Spleen (tissue), 11 donors: ENCODE measurements around the gene ITGBL1. TPM values are rescaled to one million over a fixed set of nuclear protein-coding genes. Genes with fewer than 3 reads are reported as not detected.

ENCODE experiments used
- DNase-seq: peaks from one replicate; pipeline ENCODE4 v3.0.0-alpha.2; 2020
- H3K27ac ChIP-seq, 8 donors: fragments of 200-600 bp; sonication (generic) in 7 of 8; 1 replicate in 4 of 8; 2 replicates in 4 of 8; pipeline versions ENCODE4 v1.5.0 to v1.8.0; 2016 to 2021; ENCODE audit warnings: inconsistent platforms in 4 of 8, mild to moderate bottlenecking in 4 of 8, moderate library complexity in 1 of 8
- H3K27me3 ChIP-seq, 7 donors: fragments of 200-600 bp; sonication (generic) in 6 of 7; replicated peaks in 1 of 7; 1 replicate in 4 of 7; 2 replicates in 3 of 7; pipeline versions ENCODE4 v1.5.0 to v1.8.0; 2016 to 2021; ENCODE audit warnings: inconsistent platforms in 3 of 7, mild to moderate bottlenecking in 1 of 7
- H3K36me3 ChIP-seq, 6 donors: fragments of 200-600 bp; sonication (generic) in 5 of 6; 1 replicate in 4 of 6; 2 replicates in 2 of 6; pipeline versions ENCODE4 v1.5.0 to v1.8.0; 2016 to 2021; ENCODE audit warnings: inconsistent platforms in 2 of 6
- H3K4me1 ChIP-seq, 6 donors: fragments of 200-600 bp; sonication (generic) in 5 of 6; 1 replicate in 3 of 6; 2 replicates in 3 of 6; pipeline versions ENCODE4 v1.5.0 to v1.8.0; 2016 to 2021; ENCODE audit warnings: inconsistent platforms in 3 of 6
- H3K4me3 ChIP-seq, 8 donors: fragments of 200-600 bp; sonication (generic) in 7 of 8; 1 replicate in 4 of 8; 2 replicates in 4 of 8; pipeline versions ENCODE4 v1.5.0 to v1.8.0; 2016 to 2021; ENCODE audit warnings: inconsistent platforms in 4 of 8, mild to moderate bottlenecking in 4 of 8, moderate library complexity in 2 of 8
- H3K9me3 ChIP-seq, 8 donors: fragments of 200-600 bp; sonication (generic) in 7 of 8; 1 replicate in 4 of 8; 2 replicates in 4 of 8; pipeline versions ENCODE4 v1.5.0 to v1.8.0; 2016 to 2021; ENCODE audit warnings: inconsistent platforms in 4 of 8
- POLR2A ChIP-seq, 3 donors: fragments of 450-650 bp; IDR thresholded peaks; one replicate each; pipeline ENCODE4 v1.5.1; 2017; ENCODE audit warnings: antibody characterized with exemption in 3 of 3, mild to moderate bottlenecking in 1 of 3
- POLR2AphosphoS5 ChIP-seq, 3 donors: sonication (generic); formaldehyde crosslinking; IDR thresholded peaks; one replicate each; pipeline ENCODE4 v1.5.1; 2017; ENCODE audit warnings: antibody characterized with exemption in 3 of 3
- WGBS, 5 donors: extraction: QIAGEN DNeasy Blood & Tissue Kit in 3 of 5; methylation state at CpG; one replicate each; pipeline versions ENCODE4 v1.1.5 to v1.1.7; 2013 to 2018; 5-methylcytosine and 5-hydroxymethylcytosine counted together
- intact Hi-C: fragments of 100-400 bp; cut with DNase I; formaldehyde crosslinking; loops from one replicate; pipeline ENCODE4 v1.15.0; 2023; ENCODE audit warnings: low total_unique reads
- polyA plus RNA-seq, 3 donors: library from polyadenylated mRNA; stranded (reverse); fragments of 200-250 nt; gene quantifications; one replicate each; pipeline ENCODE4 v1.2.1, GENCODE V29; 2013
- total RNA-seq, 7 donors: library from RNA; depleted of rRNA in 3 of 7; stranded (reverse); fragments of >200 nt in 3 of 7; fragmentation: NEBNext Ultra II Directional in 4 of 7; extraction: Animal tissue kit (Norgen Biotek cat#: 25700) in 4 of 7; gene quantifications; one replicate each; pipeline versions ENCODE4 v1.1.0 to v1.2.1, GENCODE V29; 2016 to 2021
- TF ChIP-seq, protein P1 (sequence below), 11 experiments: fragments of 200-600 bp in 7 of 11; fragments of 450-650 bp in 4 of 11; sonication (generic) in 4 of 11; IDR thresholded peaks in 8 of 11; conservative IDR thresholded peaks in 3 of 11; 1 replicate in 7 of 11; 2 replicates in 4 of 11; pipeline versions ENCODE4 v1.4.0 to v1.8.0; 2016 to 2021; ENCODE audit warnings: antibody characterized with exemption in 11 of 11, inconsistent platforms in 4 of 11, mild to moderate bottlenecking in 1 of 11
- donor health status: healthy with polysubstance abuse.
- donor health status: DM: no; HTN: no; CAD: no; lungs with moderate emphysema.
- donor health status: DM: no; HTN: no; CAD: no.
- donor health status: Bipolar disorder and iron deficiency.
- donor health status: healthy.
- donor health status: DM: no; HTN: no; CAD: no.
- donor health status: DM: yes; HTN: yes; CAD: no.

Gene ITGBL1
- total and polyA plus RNA-seq, 10 donors = 0.48 to 1.6 (median 0.97) TPM; not detected in 1

DNA sequence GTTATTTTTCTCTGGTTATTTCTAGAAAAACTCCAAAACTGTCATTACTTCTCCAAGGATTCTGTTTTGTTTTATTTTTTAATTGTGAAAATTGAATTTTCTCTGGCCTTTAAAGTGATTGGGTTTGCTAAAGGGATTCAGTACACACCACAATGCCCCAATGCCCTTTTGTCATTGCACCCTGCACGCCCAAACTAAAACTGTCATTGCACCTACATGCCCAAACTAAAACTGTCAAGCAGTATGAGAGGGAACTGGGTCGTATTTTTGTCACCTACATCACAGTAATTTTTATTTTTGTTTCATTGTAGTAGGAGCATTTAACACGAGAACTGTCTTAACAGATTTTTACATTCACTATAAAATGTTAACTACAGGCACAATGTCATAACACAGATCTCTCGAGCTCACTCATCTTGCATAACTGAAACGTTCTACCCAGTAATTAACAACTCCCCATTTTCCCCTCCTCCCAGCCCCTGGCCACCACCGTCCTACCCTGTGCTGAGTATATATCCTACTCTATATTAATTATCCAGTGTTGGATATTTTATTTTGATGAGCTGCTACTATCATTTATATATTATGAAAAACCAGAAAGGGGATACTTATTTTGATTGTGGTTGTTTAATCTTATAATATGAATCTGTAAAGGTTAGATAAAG, 43.4 kb upstream of the ITGBL1 start:
- Histone ChIP-seq H3K4me1 (no peaks in the 10 kb centered on the region), H3K36me3 (no peaks in the 10 kb centered on the region), H3K27ac (no peak overlapping the region), H3K9me3 (no peaks in the 10 kb centered on the region), H3K27me3 (peaks cover 0 to 7% (median 0%) of the 10 kb centered on the region in 7 donors), H3K4me3 (no peak overlapping the region)
- no peak for TF ChIP-seq POLR2A (IDR thresholded peaks at IDR 0.05)
- TF ChIP-seq, protein P1, sequence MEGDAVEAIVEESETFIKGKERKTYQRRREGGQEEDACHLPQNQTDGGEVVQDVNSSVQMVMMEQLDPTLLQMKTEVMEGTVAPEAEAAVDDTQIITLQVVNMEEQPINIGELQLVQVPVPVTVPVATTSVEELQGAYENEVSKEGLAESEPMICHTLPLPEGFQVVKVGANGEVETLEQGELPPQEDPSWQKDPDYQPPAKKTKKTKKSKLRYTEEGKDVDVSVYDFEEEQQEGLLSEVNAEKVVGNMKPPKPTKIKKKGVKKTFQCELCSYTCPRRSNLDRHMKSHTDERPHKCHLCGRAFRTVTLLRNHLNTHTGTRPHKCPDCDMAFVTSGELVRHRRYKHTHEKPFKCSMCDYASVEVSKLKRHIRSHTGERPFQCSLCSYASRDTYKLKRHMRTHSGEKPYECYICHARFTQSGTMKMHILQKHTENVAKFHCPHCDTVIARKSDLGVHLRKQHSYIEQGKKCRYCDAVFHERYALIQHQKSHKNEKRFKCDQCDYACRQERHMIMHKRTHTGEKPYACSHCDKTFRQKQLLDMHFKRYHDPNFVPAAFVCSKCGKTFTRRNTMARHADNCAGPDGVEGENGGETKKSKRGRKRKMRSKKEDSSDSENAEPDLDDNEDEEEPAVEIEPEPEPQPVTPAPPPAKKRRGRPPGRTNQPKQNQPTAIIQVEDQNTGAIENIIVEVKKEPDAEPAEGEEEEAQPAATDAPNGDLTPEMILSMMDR (IDR thresholded peaks at IDR 0.05 in 8 of 11, conservative IDR thresholded peaks at IDR 0.05 in 3 of 11) = no peak
- TF ChIP-seq POLR2AphosphoS5 (IDR thresholded peaks at IDR 0.05) = no peak
- intact Hi-C loops = no loop called here
- 61 to 70% (median 67%) methylated on average over 6 of the region's 6 CpGs for WGBS, 5 donors
- no peak for DNase-seq

DNA sequence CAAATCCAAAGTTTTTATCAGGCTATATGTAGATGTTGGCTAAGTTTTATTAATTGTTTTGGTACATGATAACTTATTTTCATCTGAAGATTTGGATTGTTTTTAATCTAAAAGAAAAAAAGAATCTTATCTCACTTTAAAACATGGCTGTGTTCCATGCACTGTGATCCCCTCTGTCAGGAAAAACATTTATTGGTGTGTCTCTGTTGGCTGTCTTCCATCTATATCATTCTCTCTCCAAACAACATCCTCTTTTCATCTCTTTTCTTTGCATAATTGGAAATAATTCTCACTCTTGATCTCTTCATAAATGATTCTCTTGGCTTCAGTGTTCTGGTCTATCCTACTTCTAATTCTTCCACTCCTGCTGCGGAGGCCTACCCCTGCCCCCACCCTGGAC, 40.4 kb upstream of the ITGBL1 start:
- no peaks in the 10 kb centered on the region for H3K9me3 ChIP-seq
- no peak for DNase-seq
- H3K27ac ChIP-seq = no peak overlapping the region
- H3K4me1 ChIP-seq = peaks cover 0 to 16% (median 6%) of the 10 kb centered on the region in 6 donors
- H3K27me3 ChIP-seq = peaks cover 0 to 35% (median 20%) of the 10 kb centered on the region in 7 donors
- WGBS, 5 donors = 75 to 94% (median 89%) methylated on average over 1 of the region's 1 CpG
- intact Hi-C loops = no loop called here
- H3K36me3 ChIP-seq = no peaks in the 10 kb centered on the region
- no peak overlapping the region for H3K4me3 ChIP-seq
- no peak for TF ChIP-seq POLR2A (IDR thresholded peaks at IDR 0.05)
- no peak for TF ChIP-seq POLR2AphosphoS5 (IDR thresholded peaks at IDR 0.05)
- TF ChIP-seq, protein P1 (IDR thresholded peaks at IDR 0.05 in 8 of 11, conservative IDR thresholded peaks at IDR 0.05 in 3 of 11) = no peak

DNA sequence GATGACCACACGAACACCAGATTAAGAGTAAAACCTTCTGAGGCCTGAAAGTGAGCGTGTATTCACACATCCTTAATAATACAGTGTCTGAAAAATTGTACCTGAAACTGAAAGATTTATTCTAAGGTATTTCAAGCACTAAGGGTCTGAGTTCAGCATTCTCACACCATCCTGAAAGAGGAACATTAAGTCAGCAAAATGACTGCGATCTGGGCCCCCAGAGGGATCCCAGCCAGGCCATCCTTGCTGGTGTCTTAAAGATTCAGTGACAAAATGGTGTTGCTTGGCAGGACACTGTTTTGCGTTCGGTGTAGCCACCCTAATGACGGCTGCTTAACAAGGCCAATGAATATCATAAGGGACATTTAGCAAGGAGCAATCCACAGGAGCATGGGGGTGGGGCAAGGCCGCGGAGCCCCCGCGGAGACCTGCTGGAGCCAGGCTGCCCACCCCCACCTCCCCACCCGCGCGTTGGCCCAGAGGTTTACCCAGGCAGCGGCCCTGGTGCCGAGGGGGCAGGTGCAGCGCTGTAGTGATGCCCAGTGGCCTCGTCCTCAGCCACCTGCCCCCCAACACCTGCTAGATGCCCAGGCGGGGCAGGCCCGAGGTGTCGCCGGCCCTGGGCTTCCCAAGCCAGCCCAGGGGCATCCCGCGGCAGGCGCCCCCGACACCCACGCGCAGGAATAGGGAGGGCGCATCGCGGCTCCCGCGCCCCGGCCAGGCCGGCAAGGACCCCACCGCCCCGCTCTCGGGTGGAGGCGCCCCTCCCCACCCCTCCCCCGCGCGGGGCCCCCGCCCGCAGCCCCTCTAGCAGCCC, 36.9 kb upstream of the ITGBL1 start:
- H3K36me3 ChIP-seq = no peaks in the 10 kb centered on the region
- WGBS, 5 donors = 16 to 26% (median 17%) methylated on average over 21 to 43 of the region's 43 CpGs
- H3K27me3 ChIP-seq = peaks cover 0 to 55% (median 26%) of the 10 kb centered on the region in 7 donors
- DNase-seq = no peak
- TF ChIP-seq POLR2AphosphoS5 (IDR thresholded peaks at IDR 0.05) (no peak), POLR2A (IDR thresholded peaks at IDR 0.05) (no peak)
- TF ChIP-seq, protein P1 (IDR thresholded peaks at IDR 0.05 in 8 of 11, conservative IDR thresholded peaks at IDR 0.05 in 3 of 11) = no peak
- H3K9me3 ChIP-seq = no peaks in the 10 kb centered on the region
- peak overlapping the region in 6 of 8 donors; percentile 8 to 60 (median 26) for H3K4me3 ChIP-seq
- intact Hi-C loops = no loop called here
- peaks cover 0 to 17% (median 6%) of the 10 kb centered on the region in 6 donors for H3K4me1 ChIP-seq
- H3K27ac ChIP-seq = no peak overlapping the region
